CD4-positive, alpha-beta T cell treated with Interleukin-15 for 4 hours (primary cell): ENCODE data around the gene VWA2.

Source experiments
- DNase-seq: peaks from one replicate; pipeline ENCODE4 v3.0.0-alpha.2; 2020; ENCODE audit warnings: low spot score

VWA2 gene

DNA sequence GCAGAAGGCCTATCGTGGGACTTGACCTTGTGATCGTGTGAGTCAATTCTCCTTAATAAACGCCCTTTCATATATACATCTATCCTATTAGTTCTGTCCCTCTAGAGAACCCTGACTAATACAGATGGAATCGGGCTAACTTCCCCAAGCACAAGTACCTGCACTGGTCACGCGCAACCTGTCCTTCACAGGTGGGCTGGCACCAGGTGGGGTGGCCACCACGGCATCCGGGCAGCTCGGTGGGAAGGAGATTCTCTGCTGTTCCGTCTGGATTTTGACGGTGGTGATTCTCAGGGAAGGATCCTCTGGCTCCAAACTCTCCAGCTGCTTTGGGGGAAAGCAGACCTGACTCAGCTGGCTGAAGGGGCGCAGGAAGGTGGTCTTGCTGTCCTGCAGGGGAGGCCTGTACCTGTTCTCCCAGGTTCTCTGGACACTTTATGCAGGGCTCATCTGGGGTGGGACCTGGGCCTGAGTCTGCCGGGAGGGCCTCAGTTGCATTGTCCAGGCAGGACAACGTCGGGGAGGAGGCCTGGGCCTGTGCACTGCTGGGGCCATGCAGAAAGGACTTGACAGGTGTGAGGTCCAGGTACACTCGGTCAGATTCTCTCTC lies 61.1 kb downstream of the VWA2 start:
- DNase-seq: no peak

DNA sequence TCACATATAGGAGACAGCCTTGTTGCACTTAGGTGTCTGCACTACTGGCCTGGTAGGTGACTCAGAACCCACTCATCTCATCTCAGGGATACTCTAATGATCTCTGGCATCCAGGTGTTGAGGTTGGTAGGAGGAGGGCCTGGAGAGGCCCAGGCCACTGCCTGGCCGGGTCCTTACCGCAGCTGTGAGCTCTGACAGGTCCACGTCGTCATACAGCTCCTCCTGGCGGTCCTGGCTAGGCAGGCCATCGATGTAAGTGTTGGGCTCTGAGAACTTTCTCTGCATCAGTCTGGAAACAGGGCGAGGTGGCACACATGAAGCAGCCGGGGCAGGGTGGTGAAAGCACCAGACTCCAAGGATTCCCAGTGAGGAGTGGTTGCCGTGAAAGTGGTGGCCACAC lies 62.1 kb downstream of the VWA2 start:
- no peak for DNase-seq

DNA sequence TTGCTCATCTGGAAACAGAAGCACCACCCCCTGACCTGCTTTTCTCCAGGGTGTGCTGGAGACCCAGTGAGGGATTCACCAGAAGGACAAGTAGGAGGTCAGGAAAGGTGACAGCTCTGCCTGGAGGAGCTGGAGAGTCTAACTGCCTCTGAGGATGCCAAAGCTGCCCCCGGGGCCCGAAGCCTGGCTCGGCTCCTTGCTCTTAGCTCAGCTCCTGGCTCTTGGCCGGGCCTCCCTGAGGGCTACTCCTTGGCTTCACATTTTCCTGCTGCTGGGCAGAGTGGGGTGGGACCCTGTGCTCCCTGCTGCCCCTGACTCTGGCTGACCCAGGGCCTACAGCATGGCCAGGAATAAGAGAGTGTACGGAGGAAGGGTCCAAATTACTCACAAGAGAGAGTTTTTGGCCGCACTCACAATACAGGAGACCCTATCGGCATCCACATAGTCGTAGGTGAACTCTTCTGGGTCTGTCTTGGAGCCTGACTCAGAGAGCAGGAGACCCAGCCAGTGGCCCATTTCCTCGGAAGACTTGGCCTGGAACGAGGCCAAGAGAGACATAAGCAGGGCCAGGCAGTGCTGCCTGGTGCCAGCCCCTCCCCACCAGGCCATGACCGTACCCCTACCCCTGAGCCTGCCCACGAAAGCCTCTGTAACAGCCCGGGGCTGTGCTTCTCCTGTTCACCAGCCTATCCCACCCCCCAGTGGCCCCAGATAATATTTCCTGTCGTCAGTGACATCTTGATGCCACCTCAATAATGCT lies 63.1 kb downstream of the VWA2 start:
- no peak for DNase-seq

DNA sequence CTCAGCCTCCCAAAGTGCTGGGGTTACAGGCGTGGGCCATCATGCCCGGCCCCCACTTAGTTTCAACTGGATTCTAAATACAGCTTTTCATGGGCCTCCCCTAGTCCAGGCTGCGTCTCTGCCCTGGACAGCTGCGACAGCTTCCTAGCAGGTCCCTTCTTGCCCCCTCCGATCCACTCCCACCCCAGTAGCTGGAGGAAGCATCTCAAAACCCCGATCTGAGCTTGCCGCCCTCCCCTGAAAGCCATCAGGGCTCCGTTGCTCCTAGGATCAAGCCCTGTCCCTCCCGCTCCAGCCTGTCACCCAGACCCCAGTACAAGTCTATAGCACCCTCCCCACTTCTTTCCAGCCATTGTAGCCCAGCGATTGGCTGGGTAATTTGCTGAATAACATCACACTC lies 64.5 kb downstream of the VWA2 start:
- no peak for DNase-seq

DNA sequence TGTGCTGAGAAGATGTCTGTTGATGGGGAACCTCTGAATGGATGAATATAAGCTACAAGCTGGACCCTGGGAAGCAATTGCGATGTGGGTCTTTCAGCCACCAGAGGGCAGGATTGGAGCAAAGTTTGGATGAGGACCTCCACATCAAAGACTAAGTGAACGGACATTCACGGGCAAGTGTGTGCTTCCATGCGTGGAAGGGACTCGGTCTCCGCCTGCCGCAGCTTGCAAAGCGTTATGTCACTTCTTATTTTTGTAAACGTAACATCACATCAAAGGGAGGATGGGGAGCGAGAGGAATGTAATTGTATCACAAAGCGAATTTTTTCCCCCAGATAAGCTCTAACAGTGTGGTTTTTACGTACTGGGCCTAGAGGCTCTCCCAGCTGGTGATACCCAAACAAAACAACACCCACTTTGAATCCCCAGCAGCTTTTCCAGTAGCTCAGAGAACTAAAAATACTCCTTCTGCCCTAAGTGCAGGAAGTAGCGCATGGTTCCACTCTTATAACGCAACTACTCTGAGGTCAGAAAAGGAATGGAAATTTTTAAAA lies 65.0 kb downstream of the VWA2 start:
- DNase-seq: peak; percentile 70

DNA sequence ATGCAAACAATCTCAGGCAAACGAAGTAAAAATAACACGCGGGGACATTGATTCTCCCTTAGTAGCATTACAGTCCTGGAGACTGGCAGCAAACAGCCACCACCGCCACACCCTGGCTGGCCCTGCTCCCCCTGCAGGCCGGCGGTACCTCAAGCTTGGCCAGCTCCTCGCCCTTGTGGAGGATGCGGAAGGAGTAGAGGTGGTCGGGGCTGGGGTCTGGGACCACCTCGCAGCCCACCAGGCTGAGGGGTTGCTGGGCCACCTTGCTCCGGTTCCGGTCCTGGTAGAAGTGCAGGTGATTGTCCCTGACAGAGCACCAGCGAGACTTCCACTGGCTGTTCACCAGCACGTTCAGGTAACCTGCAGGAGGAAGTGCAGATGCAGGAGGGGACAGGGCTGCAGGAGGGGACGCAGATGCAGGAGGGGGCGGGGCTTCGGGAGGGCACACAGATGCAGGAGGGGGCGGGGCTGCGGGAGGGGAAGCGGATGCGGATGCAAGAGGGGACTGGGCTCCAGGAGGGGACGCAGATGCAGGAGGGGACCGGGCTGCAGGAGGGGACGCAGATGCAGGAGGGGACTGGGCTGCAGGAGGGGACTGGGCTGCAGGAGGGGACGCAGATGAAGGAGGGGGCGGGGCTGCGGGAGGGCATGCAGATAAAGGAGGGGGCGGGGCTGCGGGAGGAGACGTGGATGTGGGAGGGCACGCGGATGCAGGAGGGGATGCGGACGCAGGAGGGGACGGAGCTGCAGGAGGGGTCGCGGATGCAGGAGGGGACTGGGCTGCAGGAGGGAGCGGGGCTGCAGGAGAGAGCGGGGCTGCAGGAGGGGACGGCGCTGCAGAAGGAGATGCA lies 65.7 kb downstream of the VWA2 start:
- DNase-seq: peak; percentile 42

DNA sequence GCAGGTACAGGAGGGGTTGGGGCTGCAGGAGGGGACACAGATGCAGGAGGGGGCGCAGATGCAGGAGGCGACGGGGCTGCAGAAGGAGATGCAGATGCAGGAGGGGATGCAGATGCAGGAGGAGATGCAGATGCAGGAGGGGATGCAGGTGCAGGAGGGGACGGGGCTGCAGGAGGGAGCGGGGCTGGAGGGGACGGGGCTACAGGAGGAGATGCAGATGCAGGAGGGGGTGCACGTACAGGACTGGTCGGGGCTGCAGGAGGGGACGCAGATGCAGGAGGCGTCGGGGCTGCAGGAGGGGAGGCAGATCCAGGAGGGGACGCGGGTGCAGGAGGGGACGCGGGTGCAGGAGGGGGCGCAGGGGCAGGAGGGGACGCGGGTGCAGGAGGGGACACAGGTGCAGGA lies 66.5 kb downstream of the VWA2 start:
- no peak for DNase-seq

DNA sequence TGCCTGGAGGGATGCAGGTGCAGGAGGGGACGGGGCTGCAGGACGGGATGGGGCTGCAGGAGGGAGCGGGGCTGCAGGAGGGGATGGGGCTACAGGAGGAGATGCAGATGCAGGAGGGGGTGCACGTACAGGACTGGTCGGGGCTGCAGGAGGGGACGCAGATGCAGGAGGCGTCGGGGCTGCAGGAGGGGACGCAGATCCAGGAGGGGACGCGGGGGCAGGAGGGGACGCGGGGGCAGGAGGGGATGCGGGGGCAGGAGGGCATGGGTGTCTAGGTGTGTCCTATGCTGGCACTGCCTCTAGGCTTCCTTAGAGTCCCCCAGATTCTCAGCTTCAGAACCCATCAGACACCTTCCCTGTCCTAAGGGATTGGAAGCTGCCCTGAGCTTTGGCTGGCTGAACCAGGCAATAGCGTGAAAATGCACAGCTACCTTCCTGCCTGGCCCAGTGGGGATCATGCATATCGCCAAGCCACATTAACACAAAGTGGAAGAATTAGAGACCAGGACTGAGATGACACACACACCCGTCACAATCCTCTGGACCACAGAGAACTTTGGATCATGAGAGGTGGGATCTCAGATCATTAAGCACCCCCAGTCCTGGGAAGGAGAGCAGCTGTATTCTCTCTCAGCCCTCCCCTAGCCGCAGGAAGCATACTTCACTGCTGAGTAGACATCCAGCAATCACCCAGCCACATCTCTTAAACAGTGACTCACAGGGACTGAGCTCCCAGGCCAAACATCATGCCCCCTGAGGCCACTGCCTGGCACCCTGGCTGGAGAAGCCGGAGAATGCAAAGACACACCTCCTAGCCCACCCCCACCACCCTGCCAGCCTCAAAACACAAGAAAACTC lies 67.3 kb downstream of the VWA2 start:
- DNase-seq: no peak

DNA sequence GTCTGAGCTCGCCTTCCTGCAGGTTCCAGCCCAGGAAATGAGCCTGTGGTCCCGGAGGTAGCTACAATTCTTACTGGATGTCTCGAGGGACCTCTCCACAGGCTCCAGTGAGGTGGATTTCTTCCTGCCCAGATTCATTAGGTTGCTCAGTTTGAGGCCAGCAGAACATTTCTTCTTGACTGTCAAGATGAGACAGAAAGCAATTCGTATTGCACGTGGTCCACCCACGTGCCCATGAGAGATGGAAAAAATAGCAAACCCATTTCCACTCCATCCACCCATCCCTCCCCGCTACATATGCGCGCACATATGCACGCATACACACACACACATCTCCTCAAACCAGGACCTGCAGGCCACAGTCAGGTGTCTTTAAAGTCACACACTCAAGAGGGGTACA lies 68.7 kb downstream of the VWA2 start:
- DNase-seq: no peak

DNA sequence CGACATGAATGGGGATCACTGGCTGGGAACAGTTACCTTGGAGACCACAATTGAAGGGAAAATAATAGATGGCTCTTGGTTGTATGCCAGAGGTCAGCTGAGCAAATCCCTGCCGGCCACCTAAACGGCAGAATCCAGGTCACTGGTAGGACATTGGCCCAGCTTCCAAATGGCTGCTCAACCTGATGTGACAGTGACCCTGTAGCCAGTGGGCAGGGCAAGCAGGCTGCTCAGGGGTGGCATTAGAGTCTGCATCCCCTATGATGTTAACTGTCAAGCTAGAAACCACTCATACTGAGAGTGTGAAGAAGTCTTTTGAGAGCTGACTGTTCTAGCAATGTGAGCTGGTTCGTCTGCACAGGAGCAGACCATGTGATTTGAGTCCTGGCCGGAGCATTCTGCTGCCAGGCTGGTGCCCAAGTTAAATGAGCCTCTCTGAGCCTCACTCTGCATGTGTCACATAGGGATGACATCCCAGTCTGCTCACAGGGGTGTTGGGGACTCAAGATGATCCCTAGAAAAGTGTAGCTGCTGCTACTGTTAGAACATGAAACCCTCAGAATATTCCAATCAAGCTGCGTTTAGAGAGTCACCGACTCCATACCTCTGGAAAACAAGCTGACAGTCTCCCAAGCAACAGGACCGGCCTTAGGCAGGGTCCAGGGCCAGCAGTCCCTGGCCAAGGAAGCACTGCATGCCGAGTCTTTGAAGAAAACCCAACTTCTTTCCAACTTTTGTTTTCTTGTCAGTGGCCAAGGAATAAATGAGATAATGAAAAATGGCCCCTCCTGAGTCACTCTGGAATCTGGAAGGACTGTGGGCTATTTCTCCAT lies 69.7 kb downstream of the VWA2 start:
- DNase-seq: no peak

DNA sequence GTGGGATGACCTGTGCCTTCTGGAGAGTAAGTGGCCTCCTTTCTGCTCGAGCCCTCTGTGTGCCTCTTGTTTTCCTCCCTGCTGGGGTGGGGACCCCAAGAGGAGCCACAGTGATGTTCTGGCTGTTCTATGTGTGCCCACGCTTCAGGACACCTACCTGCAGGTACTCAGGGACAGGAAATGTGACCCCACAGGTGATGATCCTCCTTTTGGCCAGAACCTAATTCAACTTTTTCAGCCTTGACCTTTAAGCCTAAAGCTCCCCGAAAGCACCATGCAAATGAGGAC lies 70.3 kb downstream of the VWA2 start:
- no peak for DNase-seq

DNA sequence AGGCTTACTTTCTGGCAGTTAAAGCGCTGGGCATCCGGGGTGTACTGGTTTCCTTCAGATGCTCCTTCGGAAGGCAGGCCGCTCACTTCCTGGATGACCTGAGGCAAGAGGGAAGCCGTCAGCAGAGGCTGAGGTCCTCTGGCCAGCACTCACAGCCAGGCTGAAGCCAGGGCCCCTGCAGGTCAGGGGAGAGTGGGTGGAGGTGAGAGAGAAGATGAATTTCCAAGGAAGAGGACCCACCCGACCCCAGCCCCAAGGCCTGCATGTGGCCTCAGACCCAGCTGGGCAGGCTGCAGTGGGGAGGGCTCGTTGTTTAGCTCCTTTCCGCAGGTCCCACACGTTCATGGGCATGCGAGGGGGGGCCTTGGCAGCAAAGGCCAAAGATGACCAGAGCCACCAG lies 71.3 kb downstream of the VWA2 start:
- DNase-seq: no peak

DNA sequence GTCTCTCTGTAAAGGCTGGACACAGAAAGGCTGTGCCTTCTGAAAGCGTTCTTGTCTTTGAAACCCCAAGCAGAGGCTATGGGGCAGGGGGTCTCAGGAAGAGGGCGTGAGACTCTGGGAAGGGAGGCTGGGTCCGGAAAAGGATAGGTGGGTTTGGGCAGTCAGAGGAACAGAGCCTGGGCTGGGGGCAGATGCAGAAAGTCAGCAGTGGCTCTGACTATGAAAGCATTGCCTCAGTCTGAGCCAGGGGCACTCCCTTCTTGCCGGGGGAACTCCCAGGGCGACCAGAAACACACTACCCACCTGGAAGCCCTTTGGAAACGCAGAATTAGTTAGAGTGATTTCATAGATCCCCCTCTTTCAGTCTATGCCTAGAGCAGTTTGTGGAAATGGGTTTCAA lies 72.0 kb downstream of the VWA2 start:
- no peak for DNase-seq

DNA sequence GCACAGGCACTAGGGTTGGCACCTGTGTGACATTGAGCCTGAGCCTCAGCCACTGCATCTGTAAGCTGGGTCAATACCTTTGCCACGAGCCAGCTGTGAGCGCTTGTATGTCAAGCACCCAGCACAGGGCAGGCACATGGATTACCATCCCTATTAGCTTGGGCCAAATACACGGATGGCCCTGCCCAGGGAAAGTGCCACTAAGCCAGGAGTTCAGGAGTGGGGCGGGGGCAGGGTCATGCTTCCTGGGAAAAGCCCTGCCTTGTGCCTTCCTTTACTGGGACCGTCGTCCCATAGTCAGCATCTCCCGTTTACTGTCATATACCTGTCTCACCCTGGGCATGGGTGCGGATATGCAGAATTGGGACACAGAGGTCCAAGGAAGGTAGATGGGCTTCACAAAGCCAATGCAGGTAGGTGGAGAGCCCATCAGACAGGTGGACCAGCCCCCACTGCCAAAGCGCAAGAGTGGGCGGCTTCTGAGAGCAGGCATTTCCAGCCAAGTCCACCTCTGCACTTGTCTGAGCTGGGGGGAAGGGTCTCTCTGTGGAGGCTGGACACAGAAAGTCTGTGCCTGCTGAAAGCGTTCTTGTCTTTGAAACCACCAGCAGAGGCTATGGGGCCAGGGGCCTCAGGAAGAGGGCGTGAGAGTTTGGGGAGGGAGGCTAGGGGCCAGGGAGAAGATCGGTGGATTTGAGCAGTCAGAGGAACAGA lies 72.6 kb downstream of the VWA2 start:
- no peak for DNase-seq

DNA sequence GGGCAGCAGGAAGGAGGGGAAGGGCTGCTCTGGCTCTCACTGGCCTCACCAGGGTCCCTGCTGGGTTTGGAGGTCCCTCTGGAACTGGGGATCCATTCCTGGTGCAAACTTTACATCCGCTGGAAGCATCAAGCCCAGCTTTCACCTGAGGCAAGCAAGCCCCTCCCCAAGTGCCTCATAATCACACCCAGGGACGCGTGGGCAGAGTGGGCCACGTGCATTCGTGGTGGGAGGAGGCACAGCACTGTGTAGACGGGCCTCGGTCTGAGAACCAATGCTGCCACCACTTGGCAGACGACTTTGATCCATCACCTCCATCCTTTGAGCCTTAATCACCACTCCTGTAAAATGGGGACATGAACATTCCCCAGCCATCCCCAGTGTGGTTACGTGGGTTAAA lies 74.1 kb downstream of the VWA2 start:
- DNase-seq: no peak

DNA sequence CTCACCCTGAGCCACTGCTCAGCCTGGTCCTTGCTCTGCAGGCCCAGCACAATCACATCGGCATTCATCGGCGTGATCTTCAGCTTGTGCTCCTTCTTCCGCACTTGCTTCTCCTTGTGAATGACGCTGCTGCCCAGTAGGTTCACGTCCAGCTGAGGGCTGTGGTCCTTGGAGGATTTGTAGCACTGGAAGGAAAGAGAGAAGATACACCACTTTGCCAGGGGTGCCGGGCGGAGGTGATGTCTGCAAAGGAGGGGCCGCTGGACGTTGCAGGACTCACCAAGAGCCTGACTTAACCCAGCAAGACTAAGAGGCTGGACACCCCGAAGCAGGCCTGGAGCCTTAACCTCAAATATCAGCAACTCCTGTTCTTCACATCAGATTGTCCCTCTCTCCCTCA lies 74.8 kb downstream of the VWA2 start:
- no peak for DNase-seq

DNA sequence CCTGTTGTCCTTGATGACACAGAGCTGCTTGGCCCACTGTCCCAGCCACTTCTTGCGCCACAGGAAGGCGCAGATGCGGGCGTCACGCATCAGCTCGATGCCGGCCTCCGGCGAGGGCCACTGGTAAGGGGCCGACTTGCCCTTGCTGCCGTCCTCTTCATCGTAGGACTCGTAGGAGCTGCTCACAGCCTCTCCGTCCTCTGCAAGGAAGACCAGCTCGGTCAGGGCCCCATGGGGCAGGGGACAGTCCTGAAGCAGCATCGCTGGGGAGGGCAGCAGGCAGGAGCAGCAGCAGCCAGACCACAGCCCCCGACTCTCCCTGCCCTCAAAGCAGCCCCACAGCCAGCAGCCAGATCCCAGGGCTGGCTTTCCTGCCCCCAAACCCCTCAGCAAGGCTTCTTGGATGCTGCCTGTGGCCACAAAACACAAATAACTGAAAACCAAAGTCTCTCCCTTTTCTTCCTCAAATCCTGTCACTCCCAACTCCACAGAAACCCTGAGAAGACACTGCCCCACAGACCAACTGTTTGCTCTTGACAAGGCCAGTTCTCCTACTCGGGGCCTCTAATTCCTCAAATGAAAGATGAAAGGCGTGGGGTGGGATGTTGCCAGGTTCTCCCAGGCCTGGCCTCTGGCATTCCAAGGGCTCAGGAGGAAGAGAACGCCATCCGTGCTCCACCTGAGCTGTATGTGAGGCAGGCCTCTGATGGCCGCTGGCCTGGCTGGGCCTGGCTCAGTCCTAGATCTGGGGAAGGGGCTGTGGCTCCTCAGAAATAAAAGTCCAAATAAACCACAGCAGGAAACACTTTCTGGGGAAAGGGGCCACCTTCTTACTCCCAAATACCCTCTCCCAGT lies 76.7 kb downstream of the VWA2 start:
- DNase-seq: no peak

DNA sequence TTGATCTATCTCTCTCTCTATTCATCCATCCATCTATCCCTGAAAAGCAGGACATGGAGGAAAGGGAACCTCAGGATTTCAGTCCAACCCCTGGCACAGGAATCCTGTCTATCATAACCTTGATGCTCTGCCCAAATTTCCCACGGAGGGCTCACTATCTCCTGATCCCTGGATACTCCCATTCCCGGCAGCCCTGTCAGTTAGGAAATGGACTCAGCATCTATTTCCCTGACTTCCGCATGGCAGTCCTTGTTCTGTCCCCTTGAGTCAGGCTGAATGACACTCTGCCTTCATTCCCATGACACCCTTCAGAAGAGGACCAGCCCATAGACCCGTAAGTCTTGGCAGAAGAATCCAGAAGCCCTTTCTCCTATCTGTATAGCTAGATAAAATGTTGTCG lies 77.7 kb downstream of the VWA2 start:
- no peak for DNase-seq

DNA sequence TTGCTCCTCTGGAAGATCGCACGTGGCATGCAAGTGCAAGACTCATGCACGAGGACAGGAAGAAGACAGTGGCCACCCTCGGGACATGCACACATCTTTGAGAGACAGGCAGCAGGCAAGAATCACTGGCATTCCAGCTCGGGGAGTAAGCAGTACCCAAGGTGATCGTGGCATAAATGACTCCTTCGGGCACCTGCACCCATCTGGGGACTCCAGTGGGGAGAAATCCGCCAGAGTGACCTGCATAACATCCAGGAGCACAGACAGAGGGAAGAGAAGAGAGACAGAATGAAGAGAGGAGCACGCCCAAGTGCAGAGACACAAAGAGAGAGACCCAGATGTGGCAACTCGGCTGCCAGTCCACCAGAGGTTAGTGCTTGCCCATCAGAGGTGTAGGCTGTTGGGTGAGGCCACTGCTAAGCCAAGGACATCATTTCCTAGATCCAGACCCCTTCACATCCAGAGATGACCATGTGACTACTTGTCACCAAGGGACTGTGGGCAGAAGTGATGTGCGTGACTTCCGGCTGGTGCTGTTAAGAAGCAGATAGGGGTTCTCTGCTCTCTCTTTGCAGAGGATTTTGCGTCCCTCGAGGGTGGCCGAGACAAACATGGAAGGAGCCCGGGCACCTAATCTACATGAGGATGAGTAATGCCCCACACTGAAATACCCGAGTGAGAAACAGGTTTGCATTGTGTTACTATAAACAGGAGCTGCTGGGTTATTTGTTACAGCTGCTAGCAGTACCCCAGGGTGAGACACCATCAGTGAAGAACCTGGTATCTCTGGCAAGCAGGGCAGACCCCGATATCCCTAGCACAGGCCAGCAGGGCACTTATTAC lies 80.6 kb downstream of the VWA2 start:
- DNase-seq: no peak
